PC-3 (cell line): Measurements from ENCODE around the gene ABHD11. TPM values are rescaled to one million over a fixed set of nuclear protein-coding genes. Genes with fewer than 3 reads are reported as not detected.

Experiments used
- ATAC-seq: fragments of 200-7000 bp; cut with Tn5 transposase; 2 replicates; pipeline ENCODE4 v1.9.1; 2020; ENCODE audit warnings: mild to moderate bottlenecking, moderate library complexity
- BruUV-seq: library from RNA; stranded (reverse); fragments of 400-500 nt; replicated peaks from 2 replicates; lab custom pipeline; 2021; lab: Mats Ljungman, UMichigan
- CTCF ChIA-PET: fragments of 300-600 bp; sonication (Branson Sonifier 250); formaldehyde crosslinking; loops from one replicate; lab custom pipeline; 2022; ENCODE audit warnings: antibody characterized with exemption; lab: Charles Lee
- POLR2A ChIA-PET: fragments of 300-600 bp; sonication (Branson Sonifier 250); formaldehyde crosslinking; loops from one replicate; lab custom pipeline; 2022; ENCODE audit warnings: antibody characterized with exemption; ENCODE audit not compliant: unreplicated experiment; lab: Charles Lee
- DNase-seq: peaks from one replicate; pipeline ENCODE4 v3.0.0-alpha.2; 2015
- H2AFZ ChIP-seq: fragments of 300-600 bp; sonication (generic); 2 replicates; pipeline ENCODE4 v1.6.0; 2016; ENCODE audit warnings: antibody characterized with exemption, low read length
- H3F3A ChIP-seq: fragments of 300-600 bp; sonication (generic); one replicate; pipeline ENCODE4 v1.6.0; 2017; ENCODE audit warnings: antibody characterized with exemption, low read length, control low read depth, mild to moderate bottlenecking; ENCODE audit not compliant: unreplicated experiment
- H3K27ac ChIP-seq: fragments of 300-600 bp; sonication (generic); 2 replicates; pipeline ENCODE4 v1.5.1; 2016; ENCODE audit warnings: mild to moderate bottlenecking, low read length
- H3K27me3 ChIP-seq: fragments of 300-600 bp; sonication (generic); 2 replicates; pipeline ENCODE4 v1.6.1; 2016; ENCODE audit warnings: low read length, mixed read lengths
- H3K36me3 ChIP-seq: fragments of 300-600 bp; sonication (generic); 2 replicates; pipeline ENCODE4 v1.6.1; 2016; ENCODE audit warnings: low read depth, mixed run types, low read length, mixed read lengths
- H3K4me1 ChIP-seq: fragments of 300-600 bp; sonication (generic); 2 replicates; pipeline ENCODE4 v1.5.1; 2016; ENCODE audit warnings: low read length; ENCODE audit not compliant: insufficient read depth
- H3K4me2 ChIP-seq: fragments of 300-600 bp; sonication (generic); 2 replicates; pipeline ENCODE4 v1.6.0; 2016; ENCODE audit warnings: low read length
- H3K4me3 ChIP-seq: fragments of 300-600 bp; sonication (generic); 2 replicates; pipeline ENCODE4 v1.5.1; 2016; ENCODE audit warnings: mild to moderate bottlenecking, low read length, mixed read lengths
- H3K79me2 ChIP-seq: fragments of 300-600 bp; sonication (generic); 2 replicates; pipeline ENCODE4 v1.6.1; 2017; ENCODE audit warnings: low read length, mixed read lengths
- H3K9ac ChIP-seq: fragments of 300-600 bp; sonication (generic); 2 replicates; pipeline ENCODE4 v1.6.0; 2016; ENCODE audit warnings: mild to moderate bottlenecking, low read length
- H3K9me2 ChIP-seq: fragments of 300-600 bp; sonication (generic); replicated peaks from 2 replicates; pipeline ENCODE4 v1.6.1; 2016; ENCODE audit warnings: mixed run types, low read length, mixed read lengths
- H3K9me3 ChIP-seq: fragments of 300-600 bp; sonication (generic); 2 replicates; pipeline ENCODE4 v1.6.1; 2016; ENCODE audit warnings: low read length, mixed read lengths
- H4K20me1 ChIP-seq: fragments of 300-600 bp; sonication (generic); 2 replicates; pipeline ENCODE4 v1.6.1; 2016; ENCODE audit warnings: low read length, mixed read lengths
- CTCF ChIP-seq: fragments of 300-600 bp; sonication (generic); conservative IDR thresholded peaks from 2 replicates; pipeline ENCODE4 v1.5.1; 2017; ENCODE audit warnings: antibody characterized with exemption, low read depth, mild to moderate bottlenecking, low read length
- EZH2 ChIP-seq: fragments of 300-600 bp; sonication (generic); IDR thresholded peaks from one replicate; pipeline ENCODE4 v1.6.1; 2017; ENCODE audit warnings: antibody characterized with exemption, mild to moderate bottlenecking, low read length; ENCODE audit not compliant: unreplicated experiment
- EZH2phosphoT487 ChIP-seq: fragments of 300-600 bp; sonication (generic); IDR thresholded peaks from 2 replicates; pipeline ENCODE4 v1.6.1; 2018; ENCODE audit warnings: mild to moderate bottlenecking, antibody characterized with exemption, low read length, borderline replicate concordance
- intact Hi-C: fragments of 100-400 bp; cut with micrococcal nuclease; formaldehyde crosslinking; loops from 2 replicates; pipeline ENCODE4 v1.9.0; 2023
- microRNA-seq: library from miRNA; unstranded; fragments of <30 nt; microRNA quantifications from one replicate; pipeline ENCODE4 v1.1.0, GENCODE V29; 2020; ENCODE audit not compliant: unreplicated experiment
- total RNA-seq: library from RNA; depleted of rRNA; stranded (reverse); fragments of >200 nt; gene quantifications from 2 replicates; pipeline ENCODE4 v1.2.3, GENCODE V29; 2014; rRNA removed

The ABHD11 gene
- total RNA-seq, 1 experiment from 2014 or later = 41.4 TPM

DNA sequence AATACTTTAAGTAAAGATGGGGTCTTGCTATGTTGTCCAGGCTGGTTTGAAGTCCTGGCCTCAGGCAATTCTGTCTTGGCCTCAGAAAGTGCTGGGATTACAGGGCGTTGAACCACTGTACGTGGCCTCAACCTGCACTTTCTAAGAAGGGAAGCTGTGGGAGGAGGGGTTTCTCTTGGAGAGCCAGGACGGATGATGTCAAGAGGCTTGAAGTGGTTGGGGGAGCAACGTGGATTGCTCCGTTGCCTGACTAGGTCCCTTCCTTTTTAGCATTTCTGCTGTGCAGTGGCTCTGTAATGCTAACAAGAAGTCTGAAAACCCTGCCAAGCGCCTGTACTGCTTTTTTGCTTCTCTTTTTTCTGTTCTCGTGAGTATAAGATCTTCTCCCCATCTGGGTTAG, 48.0 kb downstream of the ABHD11 start:
- ATAC-seq (no peak), DNase-seq (no peak)
- Histone ChIP-seq H3K36me3 (peaks cover 52% of the 10 kb centered on the region), H3K9me3 (no peaks in the 10 kb centered on the region), H3K27me3 (no peaks in the 10 kb centered on the region), H3K79me2 (peaks cover 35% of the 10 kb centered on the region), H3K4me2 (no peak overlapping the region), H3K4me1 (no peaks in the 10 kb centered on the region), H3K9ac (no peak overlapping the region), H3K27ac (no peak overlapping the region), H3F3A (no peaks in the 10 kb centered on the region), H3K9me2 (no peaks in the 10 kb centered on the region), H4K20me1 (no peaks in the 10 kb centered on the region), H3K4me3 (no peak overlapping the region), H2AFZ (no peak overlapping the region)
- TF ChIP-seq CTCF = no peak
- no peak for TF ChIP-seq EZH2
- intact Hi-C loops = no loop called here
- no TSS peak for BruUV-seq
- ChIA-PET POLR2A (no interaction called here), CTCF (interaction anchor here (0.5 to 0.6 kb wide), 2 partner anchors 15 to 48 kb away, joined by 4 to 7 read pairs; partner anchors contain the start of gene ABHD11)

DNA sequence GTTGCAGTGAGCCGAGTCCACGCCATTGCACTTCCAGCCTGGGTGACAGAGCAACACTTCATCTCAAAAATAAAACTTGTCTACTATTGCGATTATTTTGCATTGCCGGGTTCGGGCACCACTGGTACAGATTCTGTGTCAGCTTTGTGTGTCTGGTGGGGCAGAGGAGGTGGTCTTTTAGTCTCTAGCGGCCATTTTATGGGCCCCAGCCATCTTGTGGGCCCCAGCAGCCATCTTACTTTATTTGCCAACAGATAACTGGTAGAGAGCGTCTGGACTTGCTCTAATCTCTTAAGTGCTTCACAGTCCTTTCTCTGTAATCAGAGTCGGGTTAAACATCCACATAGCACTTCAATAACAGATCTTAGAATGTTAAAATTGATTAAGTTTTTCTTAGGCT, 50.3 kb downstream of the ABHD11 start:
- H3K9ac ChIP-seq = no peak overlapping the region
- no peaks in the 10 kb centered on the region for H3K9me3 ChIP-seq
- H3K36me3 ChIP-seq = peaks cover 46% of the 10 kb centered on the region
- peaks cover 58% of the 10 kb centered on the region for H3K79me2 ChIP-seq
- TF ChIP-seq EZH2 = no peak
- no peak for TF ChIP-seq EZH2phosphoT487
- no peak for TF ChIP-seq CTCF
- no TSS peak for BruUV-seq
- intact Hi-C loops = no loop called here
- DNase-seq (no peak), ATAC-seq (no peak)
- POLR2A ChIA-PET = no interaction called here
- no peak overlapping the region for H3K27ac ChIP-seq
- CTCF ChIA-PET = interaction anchor here (0.6 kb wide), 1 partner anchor 52 kb away, joined by 3 read pairs; no protein-coding TSS in a partner anchor
- H3K27me3 ChIP-seq = no peaks in the 10 kb centered on the region
- no peaks in the 10 kb centered on the region for H3F3A ChIP-seq
- no peaks in the 10 kb centered on the region for H3K4me1 ChIP-seq
- no peaks in the 10 kb centered on the region for H4K20me1 ChIP-seq
- H2AFZ ChIP-seq = no peak overlapping the region
- H3K4me2 ChIP-seq = no peak overlapping the region
- no peak overlapping the region for H3K4me3 ChIP-seq
- H3K9me2 ChIP-seq = no peaks in the 10 kb centered on the region

Small RNA genes within 50 kb of the gene (microRNA-seq; reads per million reads assigned to microRNA genes)
- gene MIR4284 = not detected

Other genes starting within 250 kb of the ABHD11 start
- 45.5 and 62.5 TPM in 2 replicates for gene BAZ1B, start 216.5 kb downstream of the ABHD11 start, total RNA-seq
- gene BCL7B, start 181.1 kb downstream of the ABHD11 start, total RNA-seq = 41.0 and 46.5 TPM in 2 replicates
- 62.8 and 73.0 TPM in 2 replicates for gene TBL2, start 160.2 kb downstream of the ABHD11 start, total RNA-seq
- 4.7 and 6.9 TPM in 2 replicates for gene MLXIPL, start 114.3 kb downstream of the ABHD11 start, total RNA-seq
- gene VPS37D, start 71.0 kb downstream of the ABHD11 start, total RNA-seq = 6.3 and 7.7 TPM in 2 replicates
- 2.9 and 4.8 TPM in 2 replicates for gene DNAJC30, start 55.3 kb downstream of the ABHD11 start, total RNA-seq
- gene BUD23, start 55.2 kb downstream of the ABHD11 start, total RNA-seq = 124 and 138 TPM in 2 replicates
- 145 and 163 TPM in 2 replicates for gene STX1A, start 19.1 kb downstream of the ABHD11 start, total RNA-seq
- 51.6 and 70.7 TPM in 2 replicates for gene CLDN3, start 31.5 kb upstream of the ABHD11 start, total RNA-seq
- 656 and 724 TPM in 2 replicates for gene CLDN4, start 92.2 kb upstream of the ABHD11 start, total RNA-seq
- 0.35 and 3.3 TPM in 2 replicates for gene METTL27, start 103.7 kb upstream of the ABHD11 start, total RNA-seq
- 3.8 TPM in 1 of 2 replicates, not detected in the other for gene TMEM270, start 122.4 kb upstream of the ABHD11 start, total RNA-seq